Activated CD4-positive, alpha-beta T cell treated with anti-CD3 and anti-CD28 coated beads, Interleukin-2, Interleukin-4, amounts not matched to agents 100 ng/mL and 50 ng/mL, durations not matched to agents 16 hours and 8 hours (primary cell): ENCODE data around the gene PLCH2.
"Not testable (repeated sequence)": the region's sequence is repeated elsewhere in the genome, so short reads cannot be mapped to it uniquely, and the experiment has no call there.

Source experiments
- DNase-seq: peaks from one replicate; pipeline ENCODE4 v3.0.0-alpha.2; 2020; ENCODE audit warnings: low spot score

The PLCH2 gene

DNA sequence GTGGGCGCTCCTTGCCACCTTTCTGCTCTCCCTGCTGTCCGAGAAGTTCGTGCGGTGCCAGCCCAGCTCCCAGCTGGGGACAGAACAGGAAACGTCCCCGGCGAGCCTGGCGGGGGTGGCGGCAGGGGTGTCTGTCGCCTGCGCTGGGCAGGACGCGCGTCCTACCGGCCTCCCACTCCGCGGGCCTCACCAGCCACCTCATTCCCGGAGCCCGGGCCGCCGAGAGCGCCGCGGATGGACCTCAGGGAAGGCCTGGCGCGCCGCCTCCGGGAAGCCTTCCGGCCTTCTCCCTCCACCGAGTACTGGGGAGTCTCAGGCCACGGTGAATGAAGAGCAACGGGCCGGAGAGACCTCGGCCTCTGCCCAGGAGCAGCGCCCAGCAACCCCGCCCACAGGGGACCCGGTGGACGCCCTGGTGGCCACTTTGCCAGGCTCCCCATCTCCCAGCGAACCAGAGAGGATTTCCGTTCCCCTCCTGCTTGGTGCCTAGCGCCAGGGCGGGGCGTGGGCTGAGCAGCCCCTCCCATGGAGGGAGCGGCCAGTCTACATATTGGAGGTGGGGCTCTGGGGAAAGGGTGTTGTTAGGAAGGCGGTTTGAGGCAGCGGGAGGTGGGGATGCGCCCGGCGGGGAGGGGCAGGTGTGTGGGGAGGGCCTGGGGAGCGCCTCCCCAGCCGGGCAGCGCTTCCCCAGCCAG lies 70.6 kb downstream of the PLCH2 start:
- peak; percentile 94 for DNase-seq

DNA sequence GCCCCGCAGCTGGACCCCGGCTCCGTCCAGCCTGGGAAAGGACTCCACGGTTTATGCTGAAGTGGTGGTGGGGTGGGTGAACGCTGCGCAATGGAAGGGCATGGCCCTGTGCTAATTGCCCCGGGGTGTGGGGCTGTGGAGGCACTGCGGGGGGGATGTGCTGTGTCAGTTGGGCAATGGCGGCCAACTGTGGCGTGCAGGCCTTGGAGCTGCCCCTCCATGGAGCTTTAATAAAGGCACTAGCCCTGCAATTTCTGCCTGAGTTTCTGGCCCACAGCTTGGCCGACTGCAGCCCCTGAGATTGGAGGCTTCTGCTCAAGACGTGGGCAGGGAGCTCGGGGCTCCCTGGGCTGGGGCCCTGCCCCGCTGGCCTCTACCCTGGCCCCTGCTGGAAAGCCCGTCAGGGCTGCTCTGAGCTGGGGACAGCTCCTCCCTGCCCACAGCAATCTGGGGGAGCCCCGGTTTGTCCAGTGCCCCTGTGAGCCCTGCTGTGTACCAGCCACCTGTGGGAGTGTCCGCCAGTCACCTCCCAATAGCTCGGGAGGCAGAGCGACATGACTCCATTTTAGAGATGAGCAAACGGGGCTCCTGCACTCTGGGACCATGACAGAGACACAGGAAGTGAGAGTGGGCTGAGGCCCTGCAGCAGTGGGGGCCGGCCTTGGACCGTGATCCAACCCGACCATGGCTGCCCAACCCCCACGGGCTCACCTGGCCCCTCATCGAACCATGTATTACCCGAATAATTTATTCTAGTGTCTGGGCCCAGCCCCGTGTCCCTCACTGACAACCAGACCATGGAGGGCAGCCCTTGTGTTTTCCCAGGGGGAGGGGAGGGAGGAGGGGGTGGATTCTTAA lies 71.3 kb downstream of the PLCH2 start:
- DNase-seq: peak; percentile 72

GRCh38 chr1:2548068-2548589 lies 72.0 kb downstream of the PLCH2 start:
- DNase-seq: peak; percentile 86

- DNase-seq: not testable (repeated sequence)
Measured at GRCh38 chr1:2549367-2550029, 73.4 kb downstream of the PLCH2 start.

DNA sequence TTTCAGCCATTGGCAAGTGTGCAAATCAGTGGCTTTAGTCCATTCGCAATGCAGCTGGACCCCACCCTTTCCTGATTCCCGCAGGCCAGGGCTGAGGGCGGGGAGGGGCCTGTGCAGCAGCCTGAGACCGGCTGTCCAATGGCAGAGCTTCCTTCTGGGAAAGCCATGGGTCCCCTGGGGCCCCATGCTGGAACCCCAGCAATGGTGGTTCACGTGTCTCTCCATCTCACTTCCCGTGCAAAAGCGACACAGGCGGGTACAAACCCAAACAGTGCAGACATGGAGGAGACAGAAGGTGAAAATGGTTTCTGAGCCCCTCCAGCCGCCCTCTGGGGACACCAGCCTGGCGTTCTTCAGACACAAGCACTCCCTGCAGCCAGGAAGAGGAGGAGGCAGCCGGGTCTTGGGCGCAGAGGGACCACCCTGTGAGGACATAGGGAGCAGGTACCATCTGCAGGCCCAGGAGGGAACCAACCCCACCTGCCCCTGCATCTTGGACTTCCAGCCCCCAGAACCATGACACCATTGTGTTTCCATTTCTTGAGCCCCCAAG lies 74.3 kb downstream of the PLCH2 start:
- DNase-seq: not testable (repeated sequence)

GRCh38 chr1:2551544-2551943 lies 75.5 kb downstream of the PLCH2 start:
- not testable (repeated sequence) for DNase-seq

DNA sequence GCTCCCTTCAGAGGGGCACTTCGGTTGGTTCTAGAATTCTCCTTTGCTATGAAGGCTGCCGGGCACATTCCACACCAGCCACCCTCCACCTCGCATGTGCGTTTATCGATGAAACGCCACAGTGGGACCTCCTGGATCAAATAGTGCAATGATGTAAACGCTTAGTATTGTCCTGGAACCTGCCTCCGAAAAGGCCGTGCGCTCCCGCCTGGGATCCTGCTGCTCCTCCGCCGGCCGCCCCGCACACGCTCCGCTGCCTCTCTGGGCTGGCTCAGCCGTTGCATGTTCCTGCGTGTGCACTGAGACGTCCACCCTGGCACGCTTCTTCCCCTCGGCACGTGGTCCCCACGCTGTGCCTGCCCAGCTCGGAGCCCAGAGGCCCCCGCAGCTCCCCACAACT lies 76.1 kb downstream of the PLCH2 start:
- DNase-seq: no peak

DNA sequence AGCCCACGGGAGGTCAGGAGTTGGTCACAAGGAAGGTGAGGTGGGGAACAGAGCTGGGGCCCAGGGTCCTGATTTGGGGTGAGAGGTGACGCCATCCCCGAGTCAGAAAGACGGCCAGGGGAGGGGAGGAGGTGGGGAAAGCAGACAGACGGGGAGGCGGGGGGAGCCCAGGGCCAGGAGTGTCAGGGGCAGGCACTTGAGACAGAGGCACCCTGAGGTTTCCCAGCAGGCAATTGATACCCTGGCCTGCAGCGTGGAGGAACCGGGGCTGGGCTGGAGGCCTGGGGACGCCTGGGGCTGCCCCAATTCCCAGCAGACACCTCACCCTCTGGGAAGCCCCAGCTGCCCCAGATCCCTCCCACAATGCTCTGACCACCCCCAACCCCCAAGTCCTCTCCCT lies 77.0 kb downstream of the PLCH2 start:
- not testable (repeated sequence) for DNase-seq

DNA sequence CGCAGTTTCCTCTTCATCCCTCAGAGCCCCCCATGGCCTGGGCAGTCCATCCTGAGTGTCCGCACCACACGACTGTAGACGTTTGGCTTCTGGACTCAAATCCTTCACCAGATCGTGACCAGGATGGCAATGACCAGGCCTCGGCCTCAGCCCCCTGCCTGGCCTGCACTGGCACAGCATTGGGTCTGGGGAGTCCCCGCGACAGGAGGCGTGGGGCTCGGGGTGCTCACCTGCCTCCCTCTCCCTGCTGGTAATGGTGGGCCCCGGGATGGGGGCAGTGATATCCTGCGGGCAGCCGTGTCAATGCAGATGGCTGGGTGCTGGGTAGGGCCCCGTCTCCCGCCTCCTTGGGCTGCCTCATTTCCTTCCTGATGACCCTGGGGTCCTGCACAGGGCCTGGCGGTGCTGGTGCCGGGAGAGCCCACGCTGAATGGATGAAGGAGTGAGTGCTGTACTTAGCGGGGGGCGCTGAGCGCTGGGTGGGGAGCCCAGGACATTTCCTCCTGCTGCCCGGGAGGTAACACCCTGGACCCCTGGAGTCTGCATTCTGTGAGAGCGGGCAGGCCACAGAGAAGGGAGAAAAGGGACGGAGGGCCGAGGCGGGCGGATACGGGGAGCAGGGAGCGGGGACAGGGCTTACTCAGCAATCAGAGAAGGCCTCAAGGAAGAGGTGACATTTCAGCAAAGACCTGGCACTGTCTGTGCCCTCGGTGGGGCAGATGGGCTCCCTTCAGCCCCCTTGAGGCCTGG lies 78.0 kb downstream of the PLCH2 start:
- DNase-seq: no peak

- DNase-seq: peak; percentile 48
Measured at GRCh38 chr1:2554621-2555387, 78.7 kb downstream of the PLCH2 start.
